ENCODE measurements around the gene POLR2E. TPM values are rescaled to one million over a fixed set of nuclear protein-coding genes. Genes with fewer than 3 reads are reported as not detected.

Gene POLR2E
- total and polyA plus RNA-seq, 2 of the 13 experiments (the other 11 are each of a cell fraction or from before 2014, with no cell fraction given): 140 to 272 TPM

DNA sequence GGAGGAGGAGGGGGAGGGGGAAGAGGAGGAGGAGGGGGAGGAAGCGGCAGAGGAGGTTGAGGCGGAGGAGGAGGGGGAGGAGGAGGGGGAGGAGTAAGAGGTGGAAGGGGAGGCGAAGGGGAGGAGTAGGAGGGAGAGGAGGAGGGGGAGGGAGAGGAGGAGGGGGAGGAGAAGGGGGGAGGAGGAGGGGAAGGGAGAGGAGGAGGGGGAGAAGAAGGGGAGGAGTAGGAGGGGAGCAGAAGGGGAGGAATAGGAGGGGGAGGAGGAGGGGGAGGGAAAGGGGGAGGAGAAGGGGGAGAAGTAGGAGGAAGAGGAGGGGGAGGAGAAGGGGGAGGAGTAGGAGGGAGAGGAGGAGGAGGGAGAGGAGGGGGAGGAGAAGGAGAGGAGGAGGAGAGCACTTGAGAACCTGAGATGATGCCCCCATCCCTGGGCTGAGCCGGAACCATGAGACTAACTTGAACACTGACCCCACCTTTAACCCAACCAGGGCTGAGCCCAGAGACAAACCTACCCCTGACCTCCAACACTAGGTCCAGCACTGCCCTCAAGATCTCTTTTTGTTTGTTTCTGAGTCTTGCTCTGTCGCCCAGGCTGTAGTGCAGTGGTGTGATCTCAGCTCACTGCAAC, 42.7 kb downstream of the POLR2E start:
- ChIA-PET POLR2A (interaction anchor here (0.8 to 1.9 kb wide), 6 partner anchors 11 to 50 kb away, joined by 3 to 9 read pairs (median 6); partner anchors contain the start of gene ARHGAP45), CTCF (ENCODE audit: low intra/inter-chr PET ratio, low total read pairs) (no interaction called here)
- Histone ChIP-seq H2AFZ (ENCODE audit: low read length) (no peak overlapping the region), H3K4me3 (replicated peaks in 1 of 3; ENCODE audit: insufficient read depth in 1 of 3, low read depth in 2 of 3, low read length in 3 of 3) (peak overlapping the region in 1 of 3 experiments; percentile 64; a peak in 2 of 6 replicates), H4K20me1 (ENCODE audit: insufficient read depth, low read length) (no peaks in the 10 kb centered on the region), H3K4me2 (ENCODE audit: low read depth, low read length) (peak overlapping the region; percentile 85; the same call in 1 of the 2 replicates), H3K79me2 (ENCODE audit: insufficient read depth, low read length) (no peaks in the 10 kb centered on the region), H3K36me3 (replicated peaks in 1 of 2; ENCODE audit: control insufficient read depth in 1 of 2, insufficient read depth in 2 of 2, low read length in 2 of 2) (peaks cover 9 to 33% of the 10 kb centered on the region in 2 experiments; a peak in 4 of 5 replicates), H3K27ac (ENCODE audit: extremely low read length, insufficient read depth, low read length) (peak overlapping the region; percentile 75), H3K9me3 (ENCODE audit: low read length) (no peaks in the 10 kb centered on the region), H3K27me3 (ENCODE audit: control insufficient read depth in 1 of 2, insufficient read depth in 2 of 2, low read length in 2 of 2) (no peaks in the 10 kb centered on the region), H3K9ac (ENCODE audit: insufficient read depth, low read depth, low read length) (no peak overlapping the region), H3K4me1 (ENCODE audit: insufficient read depth, low read length) (peaks cover 24% of the 10 kb centered on the region)
- FAIRE-seq (no peak), DNase-seq (ENCODE audit: low spot score) (no peak), ATAC-seq (no peak)
- in situ Hi-C loops (cut with HindIII; ENCODE audit: extremely low pct_ligation_motif_present, low pct_unique_long_range_greater_than_20kb): no loop called here
- WGBS (ENCODE audit: low lambda C conversion rate): 78% methylated on average over 5 of the region's 5 CpGs
- peak; percentile 66 for TF ChIP-seq ZNF263 (CRISPR knock-in tag; IDR thresholded peaks at IDR 0.05)
- TF ChIP-seq ZNF121 (CRISPR knock-in tag; IDR thresholded peaks at IDR 0.05): 0 out of 2 replicates have a peak, but pooled peaks have one; percentile 12
- peak; percentile 79 for TF ChIP-seq HNRNPK (IDR thresholded peaks at IDR 0.05; ENCODE audit: low read depth, low read length, poor library complexity, severe bottlenecking)
- TF ChIP-seq MTA3 (CRISPR knock-in tag; IDR thresholded peaks at IDR 0.05): no peak
- intact Hi-C loops (cut with micrococcal nuclease; ENCODE audit: unreplicated experiment): loop anchor here (10.0 kb wide), 1 partner anchor 52 kb away; the partner anchor contains the start of gene GPX4
- BruUV-seq (replicated peaks): no TSS peak

DNA sequence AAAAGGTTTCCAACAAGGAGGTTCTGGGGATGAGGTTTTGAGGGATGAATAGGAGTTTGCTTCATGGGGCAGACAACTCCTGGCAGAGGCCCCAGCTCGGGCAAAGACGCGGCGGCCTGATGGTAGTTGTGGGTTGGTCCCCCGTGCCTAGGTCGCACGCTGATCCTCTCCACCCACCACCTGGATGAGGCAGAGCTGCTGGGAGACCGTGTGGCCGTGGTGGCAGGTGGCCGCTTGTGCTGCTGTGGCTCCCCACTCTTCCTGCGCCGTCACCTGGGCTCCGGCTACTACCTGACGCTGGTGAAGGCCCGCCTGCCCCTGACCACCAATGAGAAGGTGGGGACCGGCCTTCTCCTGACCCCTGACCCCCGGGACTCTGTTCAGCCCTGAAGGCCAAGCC, 43.4 kb downstream of the POLR2E start:
- Histone ChIP-seq H3K9me3 (ENCODE audit: low read length) (no peaks in the 10 kb centered on the region), H3K4me1 (ENCODE audit: insufficient read depth, low read length) (peaks cover 26% of the 10 kb centered on the region), H3K79me2 (ENCODE audit: insufficient read depth, low read length) (no peaks in the 10 kb centered on the region), H4K20me1 (ENCODE audit: insufficient read depth, low read length) (no peaks in the 10 kb centered on the region), H3K36me3 (replicated peaks in 1 of 2; ENCODE audit: control insufficient read depth in 1 of 2, insufficient read depth in 2 of 2, low read length in 2 of 2) (peaks cover 7 to 27% of the 10 kb centered on the region in 2 experiments; a peak in 4 of 5 replicates), H3K27ac (ENCODE audit: extremely low read length, insufficient read depth, low read length) (peak overlapping the region; percentile 75), H3K9ac (ENCODE audit: insufficient read depth, low read depth, low read length) (peak overlapping the region; percentile 69), H2AFZ (ENCODE audit: low read length) (no peak overlapping the region), H3K4me3 (replicated peaks in 1 of 3; ENCODE audit: insufficient read depth in 1 of 3, low read depth in 2 of 3, low read length in 3 of 3) (peak overlapping the region; percentile 62 to 75 (median 64); a peak in 5 of 6 replicates), H3K27me3 (ENCODE audit: control insufficient read depth in 1 of 2, insufficient read depth in 2 of 2, low read length in 2 of 2) (no peaks in the 10 kb centered on the region), H3K4me2 (ENCODE audit: low read depth, low read length) (peak overlapping the region; percentile 85)
- in situ Hi-C loops (cut with HindIII; ENCODE audit: extremely low pct_ligation_motif_present, low pct_unique_long_range_greater_than_20kb): no loop called here
- ATAC-seq (peak; percentile 51), DNase-seq (ENCODE audit: low spot score) (no peak), FAIRE-seq (no peak)
- 13% methylated on average over 3 of the region's 17 CpGs for WGBS (ENCODE audit: low lambda C conversion rate)
- POLR2A ChIA-PET: interaction anchor here (0.6 to 1.9 kb wide), 12 partner anchors 9 to 133 kb away, joined by 3 to 9 read pairs (median 4); partner anchors contain the start of genes ABCA7 and ARHGAP45
- CTCF ChIA-PET (ENCODE audit: low intra/inter-chr PET ratio, low total read pairs): no interaction called here
- BruUV-seq (replicated peaks): no TSS peak
- intact Hi-C loops (cut with micrococcal nuclease; ENCODE audit: unreplicated experiment): loop anchor here (10.0 kb wide), 1 partner anchor 53 kb away; the partner anchor contains the start of gene GPX4
- TF ChIP-seq SETDB1 (CRISPR knock-in tag; IDR thresholded peaks at IDR 0.05; ENCODE audit: borderline replicate concordance) (no peak), NFYB (CRISPR knock-in tag; IDR thresholded peaks at IDR 0.05) (peak; percentile 23; the same call in 1 of the 2 replicates), ZNF841 (CRISPR knock-in tag; IDR thresholded peaks at IDR 0.05; ENCODE audit: borderline replicate concordance) (no peak), SPEN (CRISPR knock-in tag; IDR thresholded peaks at IDR 0.05; ENCODE audit: low read depth) (peak; percentile 52; the same call in 1 of the 2 replicates), FOXO1 (CRISPR knock-in tag; IDR thresholded peaks at IDR 0.05) (0 out of 2 replicates have a peak, but pooled peaks have one; percentile 2), ZBTB21 (CRISPR knock-in tag; IDR thresholded peaks at IDR 0.05) (no peak), ZNF431 (CRISPR knock-in tag; IDR thresholded peaks at IDR 0.05; ENCODE audit: borderline replicate concordance, low read depth) (0 out of 2 replicates have a peak, but pooled peaks have one; percentile 65)
- TF ChIP-seq, protein P1, sequence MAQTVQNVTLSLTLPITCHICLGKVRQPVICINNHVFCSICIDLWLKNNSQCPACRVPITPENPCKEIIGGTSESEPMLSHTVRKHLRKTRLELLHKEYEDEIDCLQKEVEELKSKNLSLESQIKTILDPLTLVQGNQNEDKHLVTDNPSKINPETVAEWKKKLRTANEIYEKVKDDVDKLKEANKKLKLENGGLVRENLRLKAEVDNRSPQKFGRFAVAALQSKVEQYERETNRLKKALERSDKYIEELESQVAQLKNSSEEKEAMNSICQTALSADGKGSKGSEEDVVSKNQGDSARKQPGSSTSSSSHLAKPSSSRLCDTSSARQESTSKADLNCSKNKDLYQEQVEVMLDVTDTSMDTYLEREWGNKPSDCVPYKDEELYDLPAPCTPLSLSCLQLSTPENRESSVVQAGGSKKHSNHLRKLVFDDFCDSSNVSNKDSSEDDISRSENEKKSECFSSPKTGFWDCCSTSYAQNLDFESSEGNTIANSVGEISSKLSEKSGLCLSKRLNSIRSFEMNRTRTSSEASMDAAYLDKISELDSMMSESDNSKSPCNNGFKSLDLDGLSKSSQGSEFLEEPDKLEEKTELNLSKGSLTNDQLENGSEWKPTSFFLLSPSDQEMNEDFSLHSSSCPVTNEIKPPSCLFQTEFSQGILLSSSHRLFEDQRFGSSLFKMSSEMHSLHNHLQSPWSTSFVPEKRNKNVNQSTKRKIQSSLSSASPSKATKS (CRISPR knock-in tag; IDR thresholded peaks at IDR 0.05): no peak
